IMR-90 (cell line): Measurements from ENCODE around the gene TMLHE. TPM values are rescaled to one million over a fixed set of nuclear protein-coding genes. Genes with fewer than 3 reads are reported as not detected.
"Not testable (repeated sequence)": the region's sequence is repeated elsewhere in the genome, so short reads cannot be mapped to it uniquely, and the experiment has no call there.

Source experiments
- ATAC-seq: fragments of 200-7000 bp; cut with Tn5 transposase; 2 replicates; pipeline ENCODE4 v1.9.1; 2020; ENCODE audit warnings: low read depth, mild to moderate bottlenecking, moderate library complexity
- BruUV-seq: library from RNA; stranded (reverse); fragments of 400-500 nt; replicated peaks from 2 replicates; lab custom pipeline; 2021; lab: Mats Ljungman, UMichigan
- CTCF ChIA-PET: fragments of 300-600 bp; formaldehyde crosslinking; extraction: SDS; loops from one replicate; lab custom pipeline; 2021; ENCODE audit warnings: antibody characterized with exemption; lab: Yijun Ruan, JAX
- POLR2A ChIA-PET: fragments of 300-600 bp; sonication (Branson Sonifier 250); formaldehyde crosslinking; loops from one replicate; lab custom pipeline; 2022; ENCODE audit warnings: antibody characterized with exemption; ENCODE audit not compliant: unreplicated experiment; lab: Charles Lee
- DNase-seq: peaks from one replicate; pipeline ENCODE4 v3.0.0; 2013
- H2AFZ ChIP-seq: replicated peaks from 2 replicates; pipeline ENCODE3; 2013; ENCODE audit warnings: low read length, mild to moderate bottlenecking; ENCODE audit not compliant: poor library complexity
- H2AK5ac ChIP-seq: 2 replicates; pipeline ENCODE4 v1.6.1; 2013; ENCODE audit warnings: low read depth, low read length, inconsistent platforms
- H2AK9ac ChIP-seq: replicated peaks from 2 replicates; pipeline ENCODE3; 2013; ENCODE audit warnings: mild to moderate bottlenecking, low read depth, low read length, moderate library complexity; ENCODE audit not compliant: poor library complexity
- H2BK120ac ChIP-seq: 2 replicates; pipeline ENCODE4 v1.6.1; 2013; ENCODE audit warnings: low read depth, low read length, inconsistent platforms
- H2BK15ac ChIP-seq: 3 replicates; pipeline ENCODE4 v1.6.1; 2013; ENCODE audit warnings: low read depth, low read length, inconsistent platforms
- H2BK20ac ChIP-seq: 2 replicates; pipeline ENCODE4 v1.6.1; 2013; ENCODE audit warnings: low read depth, mild to moderate bottlenecking, inconsistent platforms, low read length, moderate library complexity
- H2BK5ac ChIP-seq: 2 replicates; pipeline ENCODE4 v1.6.1; 2013; ENCODE audit warnings: mild to moderate bottlenecking, low read depth, low read length, inconsistent platforms; ENCODE audit not compliant: poor library complexity, severe bottlenecking
- H3K14ac ChIP-seq: replicated peaks from 2 replicates; pipeline ENCODE4 v1.6.1; 2013; ENCODE audit warnings: low read depth, low read length, inconsistent platforms
- H3K18ac ChIP-seq: 2 replicates; pipeline ENCODE4 v1.6.1; 2013; ENCODE audit warnings: low read depth, low read length, control low read depth
- H3K23ac ChIP-seq: 2 replicates; pipeline ENCODE4 v1.6.1; 2013; ENCODE audit warnings: low read depth, low read length, inconsistent platforms
- H3K27ac ChIP-seq: 2 replicates; pipeline ENCODE4 v1.5.1; 2013; ENCODE audit warnings: mild to moderate bottlenecking, control low read depth, low read length; ENCODE audit not compliant: insufficient read depth
- H3K27me3 ChIP-seq: 2 replicates; pipeline ENCODE4 v1.6.1; 2013; ENCODE audit warnings: low read length; ENCODE audit not compliant: control insufficient read depth, insufficient read depth
- H3K36me3 ChIP-seq: 2 replicates; pipeline ENCODE4 v1.6.1; 2013; ENCODE audit warnings: low read length, mixed read lengths; ENCODE audit not compliant: control insufficient read depth, insufficient read depth
- H3K4ac ChIP-seq: 2 replicates; pipeline ENCODE4 v1.6.1; 2013; ENCODE audit warnings: low read depth, low read length, inconsistent platforms
- H3K4me1 ChIP-seq: 2 replicates; pipeline ENCODE4 v1.6.1; 2013; ENCODE audit warnings: low read length, mixed read lengths; ENCODE audit not compliant: control insufficient read depth, insufficient read depth
- H3K4me2 ChIP-seq: 2 replicates; pipeline ENCODE4 v1.6.1; 2013; ENCODE audit warnings: low read depth, mild to moderate bottlenecking, control low read depth, low read length, moderate library complexity
- H3K4me3 ChIP-seq: 2 replicates; pipeline ENCODE4 v1.5.1; 2013; ENCODE audit warnings: low read depth, mild to moderate bottlenecking, control low read depth, low read length, moderate library complexity; ENCODE audit not compliant: insufficient read depth
- H3K56ac ChIP-seq: 2 replicates; pipeline ENCODE4 v1.6.1; 2013; ENCODE audit warnings: low read length, inconsistent platforms; ENCODE audit not compliant: insufficient read depth; ENCODE audit errors: extremely low read depth
- H3K79me1 ChIP-seq, 2 experiments: 2 replicates each; pipeline ENCODE4 v1.6.1; 2013; ENCODE audit warnings: low read length in 2 of 2, inconsistent platforms in 1 of 2, low read depth in 1 of 2
- H3K9ac ChIP-seq: 2 replicates; pipeline ENCODE4 v1.6.1; 2013; ENCODE audit warnings: low read depth, low read length, control low read depth
- H3K9me1 ChIP-seq: 2 replicates; pipeline ENCODE4 v1.6.1; 2013; ENCODE audit warnings: low read length, inconsistent platforms; ENCODE audit not compliant: insufficient read depth
- H3K9me3 ChIP-seq: 2 replicates; pipeline ENCODE4 v1.6.1; 2013; ENCODE audit warnings: low read length; ENCODE audit not compliant: control insufficient read depth, insufficient read depth
- H4K20me1 ChIP-seq: 2 replicates; pipeline ENCODE4 v1.6.1; 2013; ENCODE audit warnings: low read length, inconsistent platforms; ENCODE audit not compliant: insufficient read depth
- H4K5ac ChIP-seq: 2 replicates; pipeline ENCODE4 v1.6.1; 2013; ENCODE audit warnings: mild to moderate bottlenecking, low read depth, low read length, control low read depth
- H4K8ac ChIP-seq, 2 experiments: 2 replicates each; pipeline ENCODE4 v1.6.1; 2013; ENCODE audit warnings: low read depth in 2 of 2, low read length in 2 of 2, control low read depth in 1 of 2, inconsistent platforms in 1 of 2
- H4K91ac ChIP-seq: 2 replicates; pipeline ENCODE4 v1.6.1; 2013; ENCODE audit warnings: low read depth, low read length, inconsistent platforms; ENCODE audit not compliant: insufficient read depth
- WGBS, 2 experiments: methylation state at CpG; one replicate each; pipeline versions ENCODE4 v1.1.5 to v1.1.7; 2013; ENCODE audit warnings: missing lambda C conversion rate in 2 of 2; ENCODE audit not compliant: insufficient read length in 1 of 2; ENCODE audit errors: extremely low coverage in 2 of 2; 5-methylcytosine and 5-hydroxymethylcytosine counted together
- dilution Hi-C: fragments of 300-500 bp; cut with HindIII; formaldehyde crosslinking; loops from one replicate; pipeline ENCODE4 v1.14.3; 2018; ENCODE audit warnings: low sequenced_read_pairs; ENCODE audit not compliant: unreplicated experiment
- in situ Hi-C: fragments of 300-500 bp; cut with MboI; formaldehyde crosslinking; loops from 3 replicates; pipeline ENCODE4 v1.14.3; 2019; ENCODE audit warnings: low sequenced_read_pairs, inconsistent platforms, mixed read lengths
- intact Hi-C: fragments of 100-400 bp; cut with micrococcal nuclease; formaldehyde crosslinking; loops from 2 replicates; pipeline ENCODE4 v1.10.0; 2022
- polyA plus RNA-seq, 3 experiments: library from polyadenylated mRNA; depleted of rRNA; stranded (reverse); fragments of >200 nt; gene quantifications; 2 replicates each; pipeline ENCODE4 v1.2.3, GENCODE V29; 2012; ENCODE audit warnings: low replicate concordance in 1 of 3
- total RNA-seq: library from RNA; depleted of rRNA; stranded (reverse); fragments of >200 nt; gene quantifications from 2 replicates; pipeline ENCODE4 v1.2.3, GENCODE V29; 2012

TMLHE gene
- total and polyA plus RNA-seq, 2 of the 4 experiments (the other 2 are of a cell fraction), result 10.9 to 20.4 TPM

- H4K5ac ChIP-seq, CTCF ChIA-PET, H3K4me2 ChIP-seq, H3K4ac ChIP-seq, H4K91ac ChIP-seq, H3K56ac ChIP-seq, ATAC-seq, H3K27ac ChIP-seq, H3K18ac ChIP-seq, H2BK20ac ChIP-seq, H3K79me1 ChIP-seq, BruUV-seq, POLR2A ChIA-PET, H2BK120ac ChIP-seq, H3K27me3 ChIP-seq, DNase-seq, in situ Hi-C loops, H3K9me3 ChIP-seq, H3K9me1 ChIP-seq, H3K14ac ChIP-seq, H3K9ac ChIP-seq, H2AFZ ChIP-seq, H3K36me3 ChIP-seq, H3K23ac ChIP-seq, H3K4me3 ChIP-seq, H2BK5ac ChIP-seq, H2AK9ac ChIP-seq, dilution Hi-C loops, H2BK15ac ChIP-seq, intact Hi-C loops, H4K8ac ChIP-seq, H2AK5ac ChIP-seq, H4K20me1 ChIP-seq, H3K4me1 ChIP-seq: not testable (repeated sequence)
- WGBS, 2 experiments, result no CpG with 5 or more reads among the region's 3 CpGs
These were observed 121.3 kb downstream of the TMLHE start for GRCh38 chrX:155491421-155491820.

DNA sequence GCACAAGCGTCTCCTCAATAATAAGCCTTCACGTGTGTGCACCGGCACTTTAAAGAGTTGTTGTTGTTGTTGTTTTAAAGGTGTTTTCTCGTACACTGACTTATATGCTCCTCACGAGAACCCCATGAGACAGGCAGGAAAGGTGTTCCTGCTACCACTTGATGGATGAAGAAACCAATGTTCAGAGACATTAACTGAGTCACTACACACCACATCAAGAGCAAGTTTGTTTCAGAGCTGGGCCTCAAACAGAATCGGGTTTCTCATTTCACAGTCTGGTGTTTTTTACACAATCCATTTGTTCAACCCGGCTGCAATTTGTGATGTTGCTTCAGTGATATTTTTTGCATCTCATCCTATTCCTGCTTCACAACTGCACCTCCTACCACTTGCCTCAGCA, 135.6 kb downstream of the TMLHE start:
- H2AFZ ChIP-seq, H3K18ac ChIP-seq, H4K20me1 ChIP-seq, H3K23ac ChIP-seq, H2BK20ac ChIP-seq, H4K91ac ChIP-seq, H2BK15ac ChIP-seq, H3K4ac ChIP-seq, H3K36me3 ChIP-seq, H2BK120ac ChIP-seq, dilution Hi-C loops, H3K9me1 ChIP-seq, POLR2A ChIA-PET, H3K9ac ChIP-seq, H3K27me3 ChIP-seq, H2BK5ac ChIP-seq, H4K5ac ChIP-seq, intact Hi-C loops, in situ Hi-C loops, H3K4me1 ChIP-seq, CTCF ChIA-PET, H3K4me3 ChIP-seq, H3K56ac ChIP-seq, H3K79me1 ChIP-seq, H2AK5ac ChIP-seq, H4K8ac ChIP-seq, H3K27ac ChIP-seq, H2AK9ac ChIP-seq, BruUV-seq, DNase-seq, H3K4me2 ChIP-seq, ATAC-seq, H3K9me3 ChIP-seq, H3K14ac ChIP-seq: not testable (repeated sequence)
- no CpG with 5 or more reads among the region's 7 CpGs for WGBS, 2 experiments
